ENCODE measurements around the gene MTMR1.

The MTMR1 gene

GRCh38 chrX:150683536-150684146 lies 9.6 kb upstream of the MTMR1 start:
- DNase-seq: peak; percentile 30 to 45 (median 33)
- no peaks in the 10 kb centered on the region for H3K9me3 Mint-ChIP-seq

DNA sequence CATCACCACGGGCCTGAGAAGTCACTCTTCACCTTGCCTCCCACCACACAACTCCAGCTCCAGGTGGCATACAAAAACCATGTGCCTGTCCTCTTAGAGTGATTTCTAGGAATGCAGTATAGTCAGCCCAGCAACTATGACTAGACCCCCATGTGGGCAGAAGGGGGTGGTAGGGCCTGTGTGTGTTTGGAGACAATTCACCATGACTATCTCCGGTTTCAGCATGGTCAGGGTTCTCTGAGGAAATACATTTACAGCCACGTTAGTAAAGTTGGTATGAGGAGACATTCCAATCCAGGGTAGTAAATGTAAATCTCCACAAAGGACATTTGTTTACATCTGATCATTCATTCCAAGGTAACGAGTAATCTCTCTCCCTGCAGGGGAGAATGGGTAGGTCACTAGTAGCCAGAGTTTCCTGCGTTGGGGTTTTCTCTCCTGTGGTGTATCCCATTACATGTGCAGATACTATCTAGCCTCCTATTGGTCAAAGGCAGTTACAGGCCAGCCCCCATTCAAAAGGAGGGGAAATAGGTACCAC lies 4.2 kb upstream of the MTMR1 start:
- no peak overlapping the region for H3K4me3 Mint-ChIP-seq
- H3K27ac Mint-ChIP-seq: peak overlapping the region; percentile 31 to 35
- no peaks in the 10 kb centered on the region for H3K27me3 Mint-ChIP-seq

More at GRCh38 chrX:150683536-150684146, 9.6 kb upstream of the MTMR1 start:
- Mint-ChIP-seq H3K27me3 (no peaks in the 10 kb centered on the region), H3K4me1 (ENCODE audit: low read depth in 2 of 2) (peaks cover 6 to 10% of the 10 kb centered on the region in 2 donors), H3K27ac (no peak overlapping the region), H3K36me3 (ENCODE audit: insufficient read depth) (no peaks in the 10 kb centered on the region), H3K4me3 (no peak overlapping the region)
- ATAC-seq (replicated peaks): peak; percentile 62

DNA sequence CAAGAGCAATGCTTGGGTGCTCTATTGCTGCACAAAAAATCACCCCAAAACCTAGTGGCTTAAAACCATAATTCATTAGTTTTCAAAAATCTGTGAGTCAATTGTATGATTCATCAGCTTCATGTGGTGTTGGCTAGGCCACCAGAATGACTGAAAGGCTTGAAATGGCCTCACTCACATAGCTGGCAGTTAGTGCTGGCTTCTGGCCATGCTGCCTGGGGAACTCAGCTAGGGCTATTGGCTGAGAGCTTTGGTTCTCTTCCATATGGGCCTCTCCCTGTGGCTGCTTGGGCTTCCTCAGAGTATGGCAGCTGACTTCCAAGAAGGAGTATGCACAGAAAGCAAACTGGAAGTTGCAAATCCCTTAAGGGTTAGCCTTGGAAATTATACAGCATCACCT lies 3.1 kb upstream of the MTMR1 start:
- no peak overlapping the region for H3K27ac Mint-ChIP-seq

More for the DNA sequence above, 4.2 kb upstream of the MTMR1 start:
- Mint-ChIP-seq H3K4me1 (ENCODE audit: low read depth in 2 of 2) (peaks cover 13 to 15% of the 10 kb centered on the region in 2 donors), H3K36me3 (ENCODE audit: insufficient read depth) (peaks cover 3% of the 10 kb centered on the region), H3K9me3 (no peaks in the 10 kb centered on the region)
- ATAC-seq (replicated peaks) (no peak), DNase-seq (no peak)

GRCh38 chrX:150692296-150692695 lies 900 bp upstream of the MTMR1 start:
- Mint-ChIP-seq H3K27ac (peak overlapping the region; percentile 78 to 88), H3K9me3 (no peaks in the 10 kb centered on the region), H3K4me3 (peak overlapping the region; percentile 76 to 83), H3K36me3 (ENCODE audit: insufficient read depth) (peaks cover 13% of the 10 kb centered on the region), H3K27me3 (no peaks in the 10 kb centered on the region), H3K4me1 (ENCODE audit: low read depth in 2 of 2) (peaks cover 38% of the 10 kb centered on the region in 2 donors)
- no peak for DNase-seq
- no peak for ATAC-seq (replicated peaks)

More for the DNA sequence above, 3.1 kb upstream of the MTMR1 start:
- Mint-ChIP-seq H3K27me3 (no peaks in the 10 kb centered on the region), H3K4me1 (ENCODE audit: low read depth in 2 of 2) (peaks cover 19 to 20% of the 10 kb centered on the region in 2 donors), H3K4me3 (no peak overlapping the region), H3K9me3 (no peaks in the 10 kb centered on the region), H3K36me3 (ENCODE audit: insufficient read depth) (peaks cover 7% of the 10 kb centered on the region)
- ATAC-seq (replicated peaks): no peak
- no peak for DNase-seq

DNA sequence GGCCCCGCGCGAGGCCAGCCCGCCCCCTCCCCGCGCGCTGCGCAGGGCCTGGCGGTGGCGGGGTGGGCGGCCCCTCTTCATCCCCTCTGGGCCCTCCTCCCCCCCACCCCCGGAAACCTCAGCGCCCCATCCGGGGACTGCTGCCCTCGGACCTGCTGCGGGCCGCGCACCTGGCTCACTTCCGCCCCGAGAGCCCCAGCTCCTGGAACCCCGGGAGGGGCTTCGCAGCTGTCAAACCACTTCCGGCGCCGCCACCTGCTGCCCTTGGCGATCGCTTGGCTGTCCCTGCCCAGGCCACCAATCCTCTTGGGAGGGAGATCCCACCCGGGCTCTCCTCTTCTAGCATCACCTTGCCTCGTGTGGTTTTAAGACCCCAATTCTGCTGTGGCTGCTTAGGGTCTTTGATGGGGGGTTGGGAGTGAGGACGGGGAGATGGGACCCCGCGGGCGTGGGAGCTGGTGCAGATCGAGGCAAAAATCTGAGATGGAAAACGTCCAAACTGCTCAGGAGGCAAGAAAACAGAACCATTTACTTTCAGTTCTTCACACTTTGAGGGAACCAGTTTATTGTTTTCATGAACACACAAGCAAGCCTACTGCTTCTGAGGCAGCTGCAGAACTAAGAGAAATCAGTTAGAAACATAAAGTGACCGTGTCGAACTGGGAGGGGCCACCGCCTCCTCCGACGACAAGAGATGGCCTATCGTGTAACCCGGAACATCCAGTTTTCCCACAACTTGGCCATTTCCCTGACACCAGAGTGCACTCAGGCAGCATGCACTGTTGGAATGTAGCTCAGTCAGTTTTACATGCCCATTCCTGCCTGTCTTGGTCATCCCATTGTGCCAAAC lies 754 bp downstream of the MTMR1 start:
- ATAC-seq (replicated peaks): peak; percentile 61
- no peaks in the 10 kb centered on the region for H3K27me3 Mint-ChIP-seq
- DNase-seq: peak; percentile 30 to 46 (median 34)
- no peaks in the 10 kb centered on the region for H3K9me3 Mint-ChIP-seq
- peak overlapping the region; percentile 88 to 89 for H3K4me3 Mint-ChIP-seq
- peaks cover 33 to 35% of the 10 kb centered on the region in 2 donors for H3K4me1 Mint-ChIP-seq (ENCODE audit: low read depth in 2 of 2)
- peak overlapping the region; percentile 90 to 92 for H3K27ac Mint-ChIP-seq
- peaks cover 16% of the 10 kb centered on the region for H3K36me3 Mint-ChIP-seq (ENCODE audit: insufficient read depth)

GRCh38 chrX:150694738-150695410 lies 1.7 kb downstream of the MTMR1 start:
- DNase-seq (no peak), ATAC-seq (replicated peaks) (peak; percentile 16)
- peak overlapping the region; percentile 88 to 89 for H3K4me3 Mint-ChIP-seq
- H3K27me3 Mint-ChIP-seq: no peaks in the 10 kb centered on the region
- no peaks in the 10 kb centered on the region for H3K9me3 Mint-ChIP-seq
- H3K36me3 Mint-ChIP-seq (ENCODE audit: insufficient read depth): peaks cover 16% of the 10 kb centered on the region
- peak overlapping the region; percentile 92 to 95 for H3K27ac Mint-ChIP-seq
- H3K4me1 Mint-ChIP-seq (ENCODE audit: low read depth in 2 of 2): peaks cover 32 to 35% of the 10 kb centered on the region in 2 donors

DNA sequence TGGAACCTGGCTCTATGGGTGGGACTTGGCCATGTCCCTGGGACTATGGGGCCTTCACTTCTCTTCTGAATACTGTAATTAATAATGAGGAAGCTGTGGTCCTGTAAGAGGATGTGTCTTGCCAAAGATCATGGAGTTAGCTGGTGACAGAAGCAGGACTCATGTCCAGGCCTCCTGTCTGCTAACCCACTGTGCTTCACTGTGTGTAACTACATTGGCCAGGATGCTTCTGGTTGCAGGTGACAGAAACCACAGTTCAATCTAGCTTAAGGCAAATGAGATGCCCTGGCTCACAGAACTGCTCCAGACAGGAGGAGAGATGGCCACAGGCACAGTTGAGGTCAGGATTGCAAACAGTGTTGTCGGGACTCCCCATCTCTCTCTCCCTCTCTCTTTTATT lies 3.1 kb downstream of the MTMR1 start:
- ATAC-seq (replicated peaks): no peak
- Mint-ChIP-seq H3K27ac (peak overlapping the region in 1 of 2 donors; percentile 92), H3K4me1 (ENCODE audit: low read depth in 2 of 2) (peaks cover 29 to 33% of the 10 kb centered on the region in 2 donors), H3K36me3 (ENCODE audit: insufficient read depth) (peaks cover 16% of the 10 kb centered on the region), H3K27me3 (no peaks in the 10 kb centered on the region), H3K4me3 (peak overlapping the region; percentile 88 to 89), H3K9me3 (no peaks in the 10 kb centered on the region)
- DNase-seq: no peak

DNA sequence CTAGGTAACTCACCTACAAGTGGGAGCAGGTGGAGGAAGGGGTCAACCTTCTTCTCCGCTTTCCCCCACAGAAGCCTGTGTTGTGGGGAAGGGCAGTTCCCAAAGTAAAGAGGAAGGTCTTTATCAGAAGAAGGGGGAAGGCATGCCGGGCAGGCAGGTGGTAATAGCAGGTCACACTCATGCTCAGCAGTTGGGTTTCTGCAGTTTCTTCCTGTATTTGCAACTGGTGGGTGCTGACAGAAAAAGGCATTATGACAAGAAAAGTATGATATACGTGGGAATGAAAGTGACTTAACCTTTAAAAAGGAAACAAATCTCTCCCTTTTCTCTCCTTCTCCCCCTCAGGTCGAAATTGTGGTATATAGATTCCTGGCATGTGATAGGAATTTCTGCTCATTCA lies 3.7 kb downstream of the MTMR1 start:
- no peak for ATAC-seq (replicated peaks)
- peak overlapping the region in 1 of 2 donors; percentile 92 for H3K27ac Mint-ChIP-seq
- H3K36me3 Mint-ChIP-seq (ENCODE audit: insufficient read depth): peaks cover 16% of the 10 kb centered on the region
- peak overlapping the region; percentile 41 to 89 for H3K4me3 Mint-ChIP-seq
- no peaks in the 10 kb centered on the region for H3K27me3 Mint-ChIP-seq
- H3K9me3 Mint-ChIP-seq: no peaks in the 10 kb centered on the region
- H3K4me1 Mint-ChIP-seq (ENCODE audit: low read depth in 2 of 2): peaks cover 26 to 31% of the 10 kb centered on the region in 2 donors
- no peak for DNase-seq

GRCh38 chrX:150697641-150698040 lies 4.4 kb downstream of the MTMR1 start:
- ATAC-seq (replicated peaks): no peak
- peaks cover 16% of the 10 kb centered on the region for H3K36me3 Mint-ChIP-seq (ENCODE audit: insufficient read depth)

GRCh38 chrX:150698981-150699380 lies 5.8 kb downstream of the MTMR1 start:
- Mint-ChIP-seq H3K27ac (no peak overlapping the region), H3K9me3 (no peaks in the 10 kb centered on the region), H3K27me3 (no peaks in the 10 kb centered on the region), H3K4me1 (ENCODE audit: low read depth in 2 of 2) (peaks cover 29 to 31% of the 10 kb centered on the region in 2 donors), H3K36me3 (ENCODE audit: insufficient read depth) (peaks cover 12% of the 10 kb centered on the region), H3K4me3 (no peak overlapping the region)
- DNase-seq: no peak
- no peak for ATAC-seq (replicated peaks)

More at GRCh38 chrX:150697641-150698040, 4.4 kb downstream of the MTMR1 start:
- Mint-ChIP-seq H3K27me3 (no peaks in the 10 kb centered on the region), H3K27ac (peak overlapping the region in 1 of 2 donors; percentile 92), H3K4me1 (ENCODE audit: low read depth in 2 of 2) (peaks cover 26 to 27% of the 10 kb centered on the region in 2 donors), H3K4me3 (peak overlapping the region in 1 of 2 donors; percentile 41), H3K9me3 (no peaks in the 10 kb centered on the region)
- no peak for DNase-seq

GRCh38 chrX:150700107-150700506 lies 6.9 kb downstream of the MTMR1 start:
- no peak overlapping the region for H3K4me3 Mint-ChIP-seq
- H3K4me1 Mint-ChIP-seq (ENCODE audit: low read depth in 2 of 2): peaks cover 28 to 35% of the 10 kb centered on the region in 2 donors
- no peaks in the 10 kb centered on the region for H3K27me3 Mint-ChIP-seq

GRCh38 chrX:150701377-150701776 lies 8.2 kb downstream of the MTMR1 start:
- H3K36me3 Mint-ChIP-seq (ENCODE audit: insufficient read depth): peaks cover 13% of the 10 kb centered on the region
- peaks cover 18 to 28% of the 10 kb centered on the region in 2 donors for H3K4me1 Mint-ChIP-seq (ENCODE audit: low read depth in 2 of 2)
- no peaks in the 10 kb centered on the region for H3K27me3 Mint-ChIP-seq

More at GRCh38 chrX:150700107-150700506, 6.9 kb downstream of the MTMR1 start:
- ATAC-seq (replicated peaks): no peak
- peaks cover 14% of the 10 kb centered on the region for H3K36me3 Mint-ChIP-seq (ENCODE audit: insufficient read depth)
- H3K9me3 Mint-ChIP-seq: no peaks in the 10 kb centered on the region
- no peak for DNase-seq
- H3K27ac Mint-ChIP-seq: no peak overlapping the region

More at GRCh38 chrX:150701377-150701776, 8.2 kb downstream of the MTMR1 start:
- ATAC-seq (replicated peaks) (no peak), DNase-seq (no peak)
- no peak overlapping the region for H3K4me3 Mint-ChIP-seq
- H3K27ac Mint-ChIP-seq: no peak overlapping the region
- no peaks in the 10 kb centered on the region for H3K9me3 Mint-ChIP-seq
